Calu3 (cell line): ENCODE measurements around the gene SPEF1. TPM values are rescaled to one million over a fixed set of nuclear protein-coding genes. Genes with fewer than 3 reads are reported as not detected.

ENCODE experiments used
- BruUV-seq: library from RNA; stranded (reverse); fragments of 400-500 nt; replicated peaks from 2 replicates; lab custom pipeline; 2021; lab: Mats Ljungman, UMichigan
- CTCF ChIA-PET: fragments of 300-600 bp; sonication (Branson Sonifier 250); formaldehyde crosslinking; loops from one replicate; lab custom pipeline; 2022; ENCODE audit warnings: antibody characterized with exemption; lab: Charles Lee
- DNase-seq: peaks from one replicate; pipeline ENCODE4 v3.0.0; 2022
- H3K27ac Mint-ChIP-seq: one replicate; pipeline ENCODE4 v1.8.0; 2022; ENCODE audit warnings: mixed read lengths; ENCODE audit not compliant: unreplicated experiment
- H3K27me3 Mint-ChIP-seq: one replicate; pipeline ENCODE4 v1.8.0; 2022; ENCODE audit warnings: mixed read lengths; ENCODE audit not compliant: unreplicated experiment
- H3K36me3 Mint-ChIP-seq: one replicate; pipeline ENCODE4 v1.8.0; 2022; ENCODE audit warnings: mild to moderate bottlenecking, moderate library complexity, mixed read lengths; ENCODE audit not compliant: insufficient read depth, unreplicated experiment
- H3K4me1 Mint-ChIP-seq: one replicate; pipeline ENCODE4 v1.8.0; 2022; ENCODE audit warnings: mild to moderate bottlenecking, low read depth, mixed read lengths; ENCODE audit not compliant: unreplicated experiment
- H3K4me3 Mint-ChIP-seq: one replicate; pipeline ENCODE4 v1.8.0; 2022; ENCODE audit warnings: mild to moderate bottlenecking, low read depth, moderate library complexity, mixed read lengths; ENCODE audit not compliant: unreplicated experiment
- H3K9me3 Mint-ChIP-seq: one replicate; pipeline ENCODE4 v1.8.0; 2022; ENCODE audit warnings: low read depth, mixed read lengths; ENCODE audit not compliant: unreplicated experiment
- CTCF ChIP-seq: fragments of 200-600 bp; IDR thresholded peaks from one replicate; pipeline ENCODE4 v1.8.0; 2022; ENCODE audit warnings: antibody characterized with exemption; ENCODE audit not compliant: unreplicated experiment
- intact Hi-C: fragments of 100-400 bp; cut with micrococcal nuclease; formaldehyde crosslinking; loops from one replicate; pipeline ENCODE4 v1.10.0; 2022; ENCODE audit not compliant: unreplicated experiment
- total RNA-seq: library from RNA; stranded (reverse); gene quantifications from 2 replicates; pipeline ENCODE4 v1.2.3, GENCODE V29; 2022

The SPEF1 gene
- total RNA-seq, 1 experiment from 2014 or later, result 0.28 TPM

- no peak for TF ChIP-seq CTCF
- DNase-seq, result no peak
- Mint-ChIP-seq H3K27me3 (no peaks in the 10 kb centered on the region), H3K36me3 (peaks cover 17% of the 10 kb centered on the region), H3K27ac (no peak overlapping the region), H3K4me3 (no peak overlapping the region), H3K4me1 (peaks cover 9% of the 10 kb centered on the region), H3K9me3 (no peaks in the 10 kb centered on the region)
- CTCF ChIA-PET, result no interaction called here
- no TSS peak for BruUV-seq
- intact Hi-C loops, result no loop called here
These were observed 44.3 kb upstream of the SPEF1 start for GRCh38 chr20:3825526-3825925.

- no peak overlapping the region for H3K4me3 Mint-ChIP-seq
- no peak overlapping the region for H3K27ac Mint-ChIP-seq
- intact Hi-C loops, result no loop called here
- no peak for DNase-seq
- H3K27me3 Mint-ChIP-seq, result no peaks in the 10 kb centered on the region
- H3K9me3 Mint-ChIP-seq, result no peaks in the 10 kb centered on the region
- BruUV-seq, result no TSS peak
- CTCF ChIA-PET, result no interaction called here
- peaks cover 25% of the 10 kb centered on the region for H3K36me3 Mint-ChIP-seq
- peaks cover 12% of the 10 kb centered on the region for H3K4me1 Mint-ChIP-seq
- no peak for TF ChIP-seq CTCF
These were observed 42.6 kb upstream of the SPEF1 start for GRCh38 chr20:3823881-3824280.

GRCh38 chr20:3821996-3822395 lies 40.7 kb upstream of the SPEF1 start:
- no TSS peak for BruUV-seq
- no peak for DNase-seq
- intact Hi-C loops, result loop anchor here (2.0 kb wide), 1 partner anchor 35 kb away; the partner anchor contains the start of gene CENPB

GRCh38 chr20:3820901-3821727 lies 39.9 kb upstream of the SPEF1 start:
- Mint-ChIP-seq H3K9me3 (no peaks in the 10 kb centered on the region), H3K27me3 (no peaks in the 10 kb centered on the region), H3K4me3 (peak overlapping the region; percentile 81), H3K27ac (peak overlapping the region; percentile 92), H3K36me3 (peaks cover 26% of the 10 kb centered on the region), H3K4me1 (peaks cover 14% of the 10 kb centered on the region)
- no peak for TF ChIP-seq CTCF
- BruUV-seq, result TSS peak; percentile 74
- CTCF ChIA-PET, result interaction anchor here (0.6 to 4.0 kb wide), 4 partner anchors 34 to 145 kb away, joined by 3 to 25 read pairs (median 4); partner anchors contain the start of genes ADISSP, CENPB and SPEF1
- no peak for DNase-seq
- intact Hi-C loops, result loop anchor here (2.0 kb wide), 1 partner anchor 34 kb away; the partner anchor contains the start of gene CENPB

More at GRCh38 chr20:3821996-3822395, 40.7 kb upstream of the SPEF1 start:
- peaks cover 26% of the 10 kb centered on the region for H3K36me3 Mint-ChIP-seq
- H3K27ac Mint-ChIP-seq, result peak overlapping the region; percentile 61
- peaks cover 14% of the 10 kb centered on the region for H3K4me1 Mint-ChIP-seq
- H3K27me3 Mint-ChIP-seq, result no peaks in the 10 kb centered on the region
- no peaks in the 10 kb centered on the region for H3K9me3 Mint-ChIP-seq
- TF ChIP-seq CTCF, result no peak
- CTCF ChIA-PET, result no interaction called here
- H3K4me3 Mint-ChIP-seq, result peak overlapping the region; percentile 81
